ENCODE measurements around the gene TRPT1. TPM values are rescaled to one million over a fixed set of nuclear protein-coding genes. Genes with fewer than 3 reads are reported as not detected.

Gene TRPT1
- total RNA-seq, 1 donor from 2014 or later, result 34.2 TPM

- H3K4me3 Mint-ChIP-seq, result peak overlapping the region; percentile 72
- no peak for TF ChIP-seq CTCF (conservative IDR thresholded peaks at IDR 0.05)
- peak; percentile 79 for DNase-seq (ENCODE audit: extremely low spot score, unreplicated experiment)
- peaks cover 22% of the 10 kb centered on the region for H3K4me1 Mint-ChIP-seq (ENCODE audit: unreplicated experiment)
- H3K27ac Mint-ChIP-seq, result peak overlapping the region; percentile 86
- H3K36me3 Mint-ChIP-seq, result peaks cover 9% of the 10 kb centered on the region
- H3K9me3 Mint-ChIP-seq, result no peaks in the 10 kb centered on the region
- H3K27me3 Mint-ChIP-seq, result no peaks in the 10 kb centered on the region
Measured at GRCh38 chr11:64181506-64182411, 44.2 kb downstream of the TRPT1 start.

- H3K27me3 Mint-ChIP-seq, result no peaks in the 10 kb centered on the region
- no peak overlapping the region for H3K27ac Mint-ChIP-seq
- DNase-seq (ENCODE audit: extremely low spot score, unreplicated experiment), result no peak
- H3K4me3 Mint-ChIP-seq, result peak overlapping the region; percentile 5
- TF ChIP-seq CTCF (conservative IDR thresholded peaks at IDR 0.05), result no peak
- peaks cover 22% of the 10 kb centered on the region for H3K4me1 Mint-ChIP-seq (ENCODE audit: unreplicated experiment)
- H3K36me3 Mint-ChIP-seq, result peaks cover 6% of the 10 kb centered on the region
- no peaks in the 10 kb centered on the region for H3K9me3 Mint-ChIP-seq
Measured at GRCh38 chr11:64180891-64181290, 45.1 kb downstream of the TRPT1 start.

GRCh38 chr11:64178951-64179639 is 46.9 kb downstream of the TRPT1 start:
- H3K36me3 Mint-ChIP-seq, result peaks cover 8% of the 10 kb centered on the region
- no peaks in the 10 kb centered on the region for H3K27me3 Mint-ChIP-seq
- no peak overlapping the region for H3K4me3 Mint-ChIP-seq
- no peak for TF ChIP-seq CTCF (conservative IDR thresholded peaks at IDR 0.05)
- no peak overlapping the region for H3K27ac Mint-ChIP-seq
- no peak for DNase-seq (ENCODE audit: extremely low spot score, unreplicated experiment)
- no peaks in the 10 kb centered on the region for H3K9me3 Mint-ChIP-seq
- H3K4me1 Mint-ChIP-seq (ENCODE audit: unreplicated experiment), result peaks cover 22% of the 10 kb centered on the region

- no peak for TF ChIP-seq CTCF (conservative IDR thresholded peaks at IDR 0.05)
- Mint-ChIP-seq H3K27me3 (no peaks in the 10 kb centered on the region), H3K9me3 (no peaks in the 10 kb centered on the region), H3K4me3 (no peak overlapping the region), H3K4me1 (ENCODE audit: unreplicated experiment) (peaks cover 18% of the 10 kb centered on the region), H3K36me3 (peaks cover 14% of the 10 kb centered on the region), H3K27ac (no peak overlapping the region)
- DNase-seq (ENCODE audit: extremely low spot score, unreplicated experiment), result no peak
Measured at GRCh38 chr11:64178203-64178602, 47.8 kb downstream of the TRPT1 start.

- no peak for DNase-seq (ENCODE audit: extremely low spot score, unreplicated experiment)
- Mint-ChIP-seq H3K9me3 (no peaks in the 10 kb centered on the region), H3K4me1 (ENCODE audit: unreplicated experiment) (peaks cover 11% of the 10 kb centered on the region), H3K4me3 (no peak overlapping the region), H3K27me3 (no peaks in the 10 kb centered on the region), H3K36me3 (peaks cover 14% of the 10 kb centered on the region), H3K27ac (no peak overlapping the region)
- TF ChIP-seq CTCF (conservative IDR thresholded peaks at IDR 0.05), result no peak
Measured at GRCh38 chr11:64176751-64177150, 49.2 kb downstream of the TRPT1 start.

Other genes with a start within 250 kb of the TRPT1 start
- 101 and 105 TPM in 2 replicates for gene OTUB1, start 239.7 kb downstream of the TRPT1 start, total RNA-seq (ENCODE audit: low replicate concordance)
- 0.26 and 3.0 TPM in 2 replicates for gene FLRT1, start 190.3 kb downstream of the TRPT1 start, total RNA-seq (ENCODE audit: low replicate concordance)
- gene MACROD1, start 60.1 kb downstream of the TRPT1 start, total RNA-seq (ENCODE audit: low replicate concordance), result 21.1 and 22.3 TPM in 2 replicates
- gene STIP1, start 40.0 kb downstream of the TRPT1 start, total RNA-seq (ENCODE audit: low replicate concordance), result 176 and 206 TPM in 2 replicates
- gene FERMT3, start 19.5 kb downstream of the TRPT1 start, total RNA-seq (ENCODE audit: low replicate concordance), result 3.5 and 6.9 TPM in 2 replicates
- 47.9 and 49.0 TPM in 2 replicates for gene NUDT22, start 88 bp upstream of the TRPT1 start, total RNA-seq (ENCODE audit: low replicate concordance)
- 48.2 and 50.8 TPM in 2 replicates for gene DNAJC4, start 4.4 kb upstream of the TRPT1 start, total RNA-seq (ENCODE audit: low replicate concordance)
- 66.3 and 71.8 TPM in 2 replicates for gene VEGFB, start 8.4 kb upstream of the TRPT1 start, total RNA-seq (ENCODE audit: low replicate concordance)
- gene FKBP2, start 14.9 kb upstream of the TRPT1 start, total RNA-seq (ENCODE audit: low replicate concordance), result 52.8 and 69.6 TPM in 2 replicates
- gene PPP1R14B, start 20.8 kb upstream of the TRPT1 start, total RNA-seq (ENCODE audit: low replicate concordance), result 187 and 274 TPM in 2 replicates
- 40.7 and 56.2 TPM in 2 replicates for gene PLCB3, start 25.3 kb upstream of the TRPT1 start, total RNA-seq (ENCODE audit: low replicate concordance)
- gene BAD, start 58.5 kb upstream of the TRPT1 start, total RNA-seq (ENCODE audit: low replicate concordance), result 39.3 and 48.7 TPM in 2 replicates
- 43.7 and 47.9 TPM in 2 replicates for gene GPR137, start 59.7 kb upstream of the TRPT1 start, total RNA-seq (ENCODE audit: low replicate concordance)
- 0.19 TPM in 1 of 2 replicates, not detected in the other for gene KCNK4, start 65.1 kb upstream of the TRPT1 start, total RNA-seq (ENCODE audit: low replicate concordance)
- gene CATSPERZ, start 74.2 kb upstream of the TRPT1 start, total RNA-seq (ENCODE audit: low replicate concordance), result not detected in 2 replicates
- 41.7 and 76.0 TPM in 2 replicates for gene ESRRA, start 79.3 kb upstream of the TRPT1 start, total RNA-seq (ENCODE audit: low replicate concordance)
- gene TRMT112, start 91.4 kb upstream of the TRPT1 start, total RNA-seq (ENCODE audit: low replicate concordance), result 160 and 198 TPM in 2 replicates
- gene PRDX5, start 91.9 kb upstream of the TRPT1 start, total RNA-seq (ENCODE audit: low replicate concordance), result 166 and 227 TPM in 2 replicates
- 2.8 and 3.1 TPM in 2 replicates for gene CCDC88B, start 114.0 kb upstream of the TRPT1 start, total RNA-seq (ENCODE audit: low replicate concordance)
- gene RPS6KA4, start 133.0 kb upstream of the TRPT1 start, total RNA-seq (ENCODE audit: low replicate concordance), result 26.4 and 49.8 TPM in 2 replicates

Data from type B pancreatic cell (in vitro differentiated cells).